HepG2 (cell line): ENCODE results near the gene ZIK1.

Experiments used
- KLF9 ChIP-seq: IDR thresholded peaks from 2 replicates; pipeline ENCODE4 v1.6.1; 2016; ENCODE audit warnings: low read depth
- MTA3 ChIP-seq: sonication (generic); formaldehyde crosslinking; IDR thresholded peaks from 2 replicates; pipeline ENCODE4 v1.4.0; 2020; ENCODE audit warnings: missing genetic modification reagents
- MTF1 ChIP-seq: sonication (generic); formaldehyde crosslinking; IDR thresholded peaks from 2 replicates; pipeline ENCODE4 v1.5.0; 2020; ENCODE audit warnings: missing genetic modification reagents
- NR2F2 ChIP-seq: IDR thresholded peaks from 2 replicates; pipeline ENCODE4 v1.6.1; 2012; ENCODE audit warnings: low read depth, inconsistent platforms, borderline replicate concordance
- ONECUT2 ChIP-seq: sonication (generic); formaldehyde crosslinking; IDR thresholded peaks from 2 replicates; pipeline ENCODE4 v1.4.0; 2020; ENCODE audit warnings: missing genetic modification reagents
- RAD21 ChIP-seq: fragments of 450-650 bp; formaldehyde crosslinking; IDR thresholded peaks from 2 replicates; pipeline ENCODE4 v1.5.0; 2020; ENCODE audit warnings: mild to moderate bottlenecking
- RFX5 ChIP-seq: IDR thresholded peaks from 2 replicates; pipeline ENCODE4 v1.6.1; 2011; ENCODE audit warnings: low read depth, low read length, improper control_type of control experiment
- SRF ChIP-seq: IDR thresholded peaks from 2 replicates; pipeline ENCODE4 v1.6.1; 2011; ENCODE audit warnings: mild to moderate bottlenecking, low read depth, low read length, moderate library complexity
- ZNF317 ChIP-seq: sonication (generic); formaldehyde crosslinking; IDR thresholded peaks from 2 replicates; pipeline ENCODE4 v1.5.0; 2020; ENCODE audit warnings: mild to moderate bottlenecking, missing genetic modification reagents
- ZNF460 ChIP-seq: sonication (generic); formaldehyde crosslinking; IDR thresholded peaks from 2 replicates; pipeline ENCODE4 v1.5.1; 2020; ENCODE audit warnings: missing genetic modification reagents, mild to moderate bottlenecking, borderline replicate concordance
- ZNF547 ChIP-seq: sonication (generic); formaldehyde crosslinking; IDR thresholded peaks from 2 replicates; pipeline ENCODE4 v1.5.1; 2020; ENCODE audit warnings: mild to moderate bottlenecking, missing genetic modification reagents
- ZNF766 ChIP-seq: sonication (generic); formaldehyde crosslinking; IDR thresholded peaks from 2 replicates; pipeline ENCODE4 v1.5.0; 2020; ENCODE audit warnings: missing genetic modification reagents, borderline replicate concordance
- TF ChIP-seq, protein P1 (sequence below): sonication (generic); formaldehyde crosslinking; IDR thresholded peaks from 2 replicates; pipeline ENCODE4 v1.9.0; 2021; ENCODE audit warnings: missing genetic modification reagents, mild to moderate bottlenecking, borderline replicate concordance
- TF ChIP-seq, protein P2 (sequence below): sonication (generic); formaldehyde crosslinking; IDR thresholded peaks from 2 replicates; pipeline ENCODE4 v1.8.1; 2023; ENCODE audit warnings: mild to moderate bottlenecking, inconsistent platforms, moderate library complexity, missing genetic modification reagents, borderline replicate concordance

DNA sequence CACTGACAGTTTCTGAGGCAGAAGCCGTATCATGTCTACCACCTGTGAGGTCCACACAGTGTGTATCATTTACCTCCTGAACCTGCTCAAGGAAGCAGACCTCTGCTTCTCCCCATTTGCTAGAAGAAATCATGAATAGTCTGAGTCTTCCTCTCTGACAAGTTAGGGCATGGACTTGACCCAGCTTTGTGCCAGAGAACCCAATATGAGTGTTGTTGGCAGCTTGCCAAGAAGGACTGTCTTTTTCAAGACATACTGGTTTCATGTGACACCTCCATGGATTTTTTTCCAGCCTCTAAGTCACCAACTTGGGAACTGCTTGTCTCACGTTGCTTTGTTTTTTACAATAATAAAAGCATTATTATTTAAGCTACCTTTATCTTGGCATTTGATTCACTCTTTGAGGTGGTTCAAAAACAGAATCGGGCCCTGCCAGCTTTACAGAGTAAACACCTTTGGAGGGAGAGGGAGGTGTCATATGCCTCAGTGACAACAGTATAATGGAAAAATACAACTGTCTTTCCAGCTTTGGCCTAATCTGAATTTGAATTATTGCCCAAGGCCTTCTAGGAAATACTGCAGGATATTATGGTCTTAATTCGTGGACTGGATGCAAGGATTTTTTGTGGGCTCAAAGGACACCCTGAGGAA lies 58.6 kb downstream of the ZIK1 start:
- no peak for TF ChIP-seq ONECUT2 (CRISPR knock-in tag)
- TF ChIP-seq, protein P1, sequence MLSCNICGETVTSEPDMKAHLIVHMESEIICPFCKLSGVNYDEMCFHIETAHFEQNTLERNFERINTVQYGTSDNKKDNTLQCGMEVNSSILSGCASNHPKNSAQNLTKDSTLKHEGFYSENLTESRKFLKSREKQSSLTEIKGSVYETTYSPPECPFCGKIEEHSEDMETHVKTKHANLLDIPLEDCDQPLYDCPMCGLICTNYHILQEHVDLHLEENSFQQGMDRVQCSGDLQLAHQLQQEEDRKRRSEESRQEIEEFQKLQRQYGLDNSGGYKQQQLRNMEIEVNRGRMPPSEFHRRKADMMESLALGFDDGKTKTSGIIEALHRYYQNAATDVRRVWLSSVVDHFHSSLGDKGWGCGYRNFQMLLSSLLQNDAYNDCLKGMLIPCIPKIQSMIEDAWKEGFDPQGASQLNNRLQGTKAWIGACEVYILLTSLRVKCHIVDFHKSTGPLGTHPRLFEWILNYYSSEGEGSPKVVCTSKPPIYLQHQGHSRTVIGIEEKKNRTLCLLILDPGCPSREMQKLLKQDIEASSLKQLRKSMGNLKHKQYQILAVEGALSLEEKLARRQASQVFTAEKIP (CRISPR knock-in tag), result no peak
- TF ChIP-seq RFX5, result no peak
- no peak for TF ChIP-seq ZNF547 (CRISPR knock-in tag)
- TF ChIP-seq ZNF317, result no peak
- TF ChIP-seq NR2F2, result no peak
- TF ChIP-seq, protein P2, sequence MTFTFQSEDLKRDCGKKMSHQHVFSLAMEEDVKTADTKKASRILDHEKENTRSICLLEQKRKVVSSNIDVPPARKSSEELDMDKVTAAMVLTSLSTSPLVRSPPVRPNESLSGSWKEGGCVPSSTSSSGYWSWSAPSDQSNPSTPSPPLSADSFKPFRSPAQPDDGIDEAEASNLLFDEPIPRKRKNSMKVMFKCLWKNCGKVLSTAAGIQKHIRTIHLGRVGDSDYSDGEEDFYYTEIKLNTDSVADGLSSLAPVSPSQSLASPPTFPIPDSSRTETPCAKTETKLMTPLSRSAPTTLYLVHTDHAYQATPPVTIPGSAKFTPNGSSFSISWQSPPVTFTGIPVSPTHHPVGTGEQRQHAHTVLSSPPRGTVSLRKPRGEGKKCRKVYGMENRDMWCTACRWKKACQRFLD (CRISPR knock-in tag), result no peak
- TF ChIP-seq MTF1 (CRISPR knock-in tag), result no peak
- no peak for TF ChIP-seq ZNF766 (CRISPR knock-in tag)
- TF ChIP-seq MTA3 (CRISPR knock-in tag), result no peak
- TF ChIP-seq RAD21 (CRISPR knock-in tag), result no peak
- no peak for TF ChIP-seq ZNF460
- TF ChIP-seq SRF, result no peak
- no peak for TF ChIP-seq KLF9 (CRISPR knock-in tag)
